Stomach (tissue), 9 donors: Measurements from ENCODE around the gene COMTD1. TPM values are rescaled to one million over a fixed set of nuclear protein-coding genes. Genes with fewer than 3 reads are reported as not detected.
A peak's percentile ranks its signal among the peaks of the same experiment; 100 is the strongest.

ENCODE experiments used
- DNase-seq, 2 donors: peaks; one replicate each; pipeline versions ENCODE4 v3.0.0 to v3.0.0-alpha.2; 2013 to 2019
- H3K27ac ChIP-seq, 5 donors: fragments of 200-600 bp in 4 of 5; sonication (generic) in 4 of 5; one replicate each; pipeline ENCODE4 v1.5.1; 2013 to 2019; ENCODE audit warnings: mild to moderate bottlenecking in 1 of 5, moderate library complexity in 1 of 5
- H3K27me3 ChIP-seq, 3 donors: fragments of 200-600 bp; sonication (generic); one replicate each; pipeline ENCODE4 v1.5.1; 2017 to 2019; ENCODE audit warnings: mixed run types in 1 of 3
- H3K36me3 ChIP-seq, 4 donors: fragments of 200-600 bp; sonication (generic); 1 replicate in 3 of 4; 2 replicates in 1 of 4; pipeline ENCODE4 v1.5.1; 2016 to 2019
- H3K4me1 ChIP-seq, 4 donors: fragments of 200-600 bp; sonication (generic); one replicate each; pipeline ENCODE4 v1.5.1; 2016 to 2019
- H3K4me3 ChIP-seq, 4 donors: fragments of 200-600 bp; sonication (generic) in 3 of 4; one replicate each; pipeline ENCODE4 v1.5.1; 2016 to 2019; ENCODE audit warnings: mild to moderate bottlenecking in 1 of 4
- H3K9me3 ChIP-seq, 4 donors: fragments of 200-600 bp; sonication (generic); one replicate each; pipeline ENCODE4 v1.5.1; 2016 to 2019
- EP300 ChIP-seq: sonication (generic); formaldehyde crosslinking; IDR thresholded peaks from one replicate; pipeline ENCODE4 v1.6.1; 2017; ENCODE audit warnings: antibody characterized with exemption
- POLR2A ChIP-seq, 4 donors: fragments of 450-650 bp; IDR thresholded peaks; one replicate each; pipeline ENCODE4 v1.6.1; 2016; ENCODE audit warnings: antibody characterized with exemption in 4 of 4, control low read depth in 2 of 4, mild to moderate bottlenecking in 1 of 4, moderate library complexity in 1 of 4
- POLR2AphosphoS5 ChIP-seq, 3 donors: sonication (generic); formaldehyde crosslinking; IDR thresholded peaks; one replicate each; pipeline ENCODE4 v1.6.1; 2016; ENCODE audit warnings: antibody characterized with exemption in 3 of 3
- WGBS, 5 donors: extraction: QIAGEN DNeasy Blood & Tissue Kit in 3 of 5; methylation state at CpG; one replicate each; pipeline versions ENCODE4 v1.1.5 to v1.1.7; 2013 to 2018; 5-methylcytosine and 5-hydroxymethylcytosine counted together
- intact Hi-C: fragments of 100-400 bp; cut with DNase I; formaldehyde crosslinking; loops from one replicate; pipeline ENCODE4 v1.15.1; 2023; ENCODE audit warnings: low total_unique reads
- polyA plus RNA-seq, 3 donors: library from polyadenylated mRNA; stranded (reverse); fragments of 200-250 nt; gene quantifications; one replicate each; pipeline ENCODE4 v1.2.3, GENCODE V29; 2013
- total RNA-seq, 5 donors: library from RNA; depleted of rRNA; stranded (reverse); fragments of >200 nt; gene quantifications; one replicate each; pipeline versions ENCODE4 v1.1.0 to v1.2.3, GENCODE V29; 2014 to 2016
- TF ChIP-seq, protein P1 (sequence below), 7 experiments: fragments of 450-650 bp in 4 of 7; fragments of 200-600 bp in 3 of 7; sonication (generic) in 3 of 7; IDR thresholded peaks; one replicate each; pipeline ENCODE4 v1.5.1; 2016 to 2019; ENCODE audit warnings: antibody characterized with exemption in 7 of 7, control low read depth in 2 of 7, mild to moderate bottlenecking in 1 of 7
- donor health status: healthy with polysubstance abuse.
- donor health status: Bipolar disorder and iron deficiency.
- donor health status: healthy.

The COMTD1 gene
- total and polyA plus RNA-seq, 8 donors: 15.4 to 446 (median 119) TPM

DNA sequence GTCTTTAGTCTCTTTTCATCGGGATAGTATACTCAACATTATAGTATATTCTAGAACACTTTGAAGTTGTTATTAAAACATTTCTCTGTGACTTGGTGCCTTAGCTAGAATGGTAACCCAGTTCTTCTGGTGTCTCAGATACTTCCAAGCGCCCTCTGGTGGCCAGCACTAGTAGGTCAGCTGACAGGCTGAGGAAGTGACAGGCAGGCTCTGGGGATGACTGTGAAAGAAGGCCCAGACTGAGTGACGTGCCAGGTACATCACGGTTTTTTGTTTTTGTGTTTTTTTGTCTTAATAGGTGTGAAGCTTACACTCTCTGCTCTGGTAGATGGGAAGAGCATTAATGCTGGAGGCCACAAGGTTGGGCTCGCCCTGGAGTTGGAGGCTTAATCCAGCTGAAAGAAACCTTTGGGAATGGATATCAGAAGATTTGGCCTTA is 5.1 kb downstream of the COMTD1 start:
- H3K4me1 ChIP-seq: peaks cover 43 to 73% (median 66%) of the 10 kb centered on the region in 4 donors
- peaks cover 24 to 78% (median 55%) of the 10 kb centered on the region in 4 donors for H3K36me3 ChIP-seq
- TF ChIP-seq, protein P1, sequence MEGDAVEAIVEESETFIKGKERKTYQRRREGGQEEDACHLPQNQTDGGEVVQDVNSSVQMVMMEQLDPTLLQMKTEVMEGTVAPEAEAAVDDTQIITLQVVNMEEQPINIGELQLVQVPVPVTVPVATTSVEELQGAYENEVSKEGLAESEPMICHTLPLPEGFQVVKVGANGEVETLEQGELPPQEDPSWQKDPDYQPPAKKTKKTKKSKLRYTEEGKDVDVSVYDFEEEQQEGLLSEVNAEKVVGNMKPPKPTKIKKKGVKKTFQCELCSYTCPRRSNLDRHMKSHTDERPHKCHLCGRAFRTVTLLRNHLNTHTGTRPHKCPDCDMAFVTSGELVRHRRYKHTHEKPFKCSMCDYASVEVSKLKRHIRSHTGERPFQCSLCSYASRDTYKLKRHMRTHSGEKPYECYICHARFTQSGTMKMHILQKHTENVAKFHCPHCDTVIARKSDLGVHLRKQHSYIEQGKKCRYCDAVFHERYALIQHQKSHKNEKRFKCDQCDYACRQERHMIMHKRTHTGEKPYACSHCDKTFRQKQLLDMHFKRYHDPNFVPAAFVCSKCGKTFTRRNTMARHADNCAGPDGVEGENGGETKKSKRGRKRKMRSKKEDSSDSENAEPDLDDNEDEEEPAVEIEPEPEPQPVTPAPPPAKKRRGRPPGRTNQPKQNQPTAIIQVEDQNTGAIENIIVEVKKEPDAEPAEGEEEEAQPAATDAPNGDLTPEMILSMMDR (IDR thresholded peaks at IDR 0.05): peak in 5 of 7 experiments; percentile 85 to 92 (median 90)
- no peak for TF ChIP-seq POLR2A (IDR thresholded peaks at IDR 0.05)
- TF ChIP-seq EP300: no peak
- peak; percentile 33 to 88 (median 48) for TF ChIP-seq POLR2AphosphoS5 (IDR thresholded peaks at IDR 0.05)
- intact Hi-C loops: loop anchor here (10.0 kb wide), 1 partner anchor 126 kb away; a partner anchor contains a TSS
- H3K27ac ChIP-seq: peak overlapping the region in 2 of 5 donors; percentile 43 to 46
- no peak overlapping the region for H3K4me3 ChIP-seq
- 23 to 25% (median 24%) methylated on average over 5 of the region's 5 CpGs for WGBS, 5 donors
- H3K9me3 ChIP-seq: no peaks in the 10 kb centered on the region
- H3K27me3 ChIP-seq: no peaks in the 10 kb centered on the region
- peak; percentile 95 for DNase-seq

DNA sequence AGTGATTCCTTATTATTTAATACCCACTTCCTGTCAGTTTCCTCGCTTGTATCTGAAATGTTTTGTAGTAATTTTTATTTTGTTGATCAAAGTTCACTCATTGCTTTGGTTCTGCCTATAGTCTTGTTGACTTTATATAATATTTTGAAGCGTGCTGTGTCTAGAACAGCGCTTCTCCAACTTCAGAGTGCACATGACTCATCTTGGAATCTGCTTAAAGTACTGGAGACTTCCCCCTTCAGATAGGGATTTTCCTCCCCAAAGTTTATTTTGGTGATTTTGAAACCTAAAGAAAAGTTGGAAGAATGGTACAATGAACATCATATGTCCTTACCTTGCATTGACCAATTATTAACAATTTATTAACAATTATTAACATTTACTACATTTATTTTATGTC is 5.8 kb downstream of the COMTD1 start:
- Histone ChIP-seq H3K4me3 (no peak overlapping the region), H3K36me3 (peaks cover 24 to 78% (median 55%) of the 10 kb centered on the region in 4 donors), H3K9me3 (no peaks in the 10 kb centered on the region), H3K27ac (peak overlapping the region in 2 of 5 donors; percentile 43 to 46), H3K4me1 (peaks cover 44 to 75% (median 67%) of the 10 kb centered on the region in 4 donors), H3K27me3 (no peaks in the 10 kb centered on the region)
- 70 to 82% (median 81%) methylated on average over 3 of the region's 3 CpGs for WGBS, 5 donors
- no peak for DNase-seq
- intact Hi-C loops: loop anchor here (10.0 kb wide), 1 partner anchor 125 kb away; a partner anchor contains a TSS
- no peak for TF ChIP-seq POLR2AphosphoS5 (IDR thresholded peaks at IDR 0.05)
- TF ChIP-seq, protein P1 (IDR thresholded peaks at IDR 0.05): no peak
- no peak for TF ChIP-seq EP300
- TF ChIP-seq POLR2A (IDR thresholded peaks at IDR 0.05): no peak

DNA sequence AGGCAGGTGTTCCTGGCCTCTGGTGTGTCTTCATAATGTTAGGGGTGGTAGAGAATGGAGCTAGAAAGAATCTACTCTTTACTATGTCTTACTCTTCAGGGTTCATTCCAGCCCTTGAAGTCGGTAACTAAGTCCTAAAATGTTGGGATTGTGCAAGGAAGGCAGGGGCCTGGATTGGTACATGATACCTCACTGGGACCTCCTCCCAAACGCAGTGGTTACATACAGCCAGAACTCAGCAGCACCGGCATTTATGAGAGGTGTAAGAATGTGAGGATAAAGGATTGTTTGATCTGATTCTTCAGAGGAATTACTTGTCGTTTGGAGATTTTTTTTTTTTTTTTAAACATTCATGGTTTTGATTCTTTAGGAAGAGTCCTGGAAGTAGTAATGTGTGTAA is 6.9 kb downstream of the COMTD1 start:
- Histone ChIP-seq H3K4me3 (no peak overlapping the region), H3K9me3 (no peaks in the 10 kb centered on the region), H3K4me1 (peaks cover 48 to 77% (median 68%) of the 10 kb centered on the region in 4 donors), H3K27me3 (no peaks in the 10 kb centered on the region), H3K27ac (peak overlapping the region in 2 of 5 donors; percentile 43 to 92), H3K36me3 (peaks cover 24 to 85% (median 62%) of the 10 kb centered on the region in 4 donors)
- 50 to 55% (median 54%) methylated on average over 4 of the region's 4 CpGs for WGBS, 5 donors
- DNase-seq: peak in 1 of 2 donors; percentile 19
- TF ChIP-seq, protein P1 (IDR thresholded peaks at IDR 0.05): no peak
- intact Hi-C loops: no loop called here

DNA sequence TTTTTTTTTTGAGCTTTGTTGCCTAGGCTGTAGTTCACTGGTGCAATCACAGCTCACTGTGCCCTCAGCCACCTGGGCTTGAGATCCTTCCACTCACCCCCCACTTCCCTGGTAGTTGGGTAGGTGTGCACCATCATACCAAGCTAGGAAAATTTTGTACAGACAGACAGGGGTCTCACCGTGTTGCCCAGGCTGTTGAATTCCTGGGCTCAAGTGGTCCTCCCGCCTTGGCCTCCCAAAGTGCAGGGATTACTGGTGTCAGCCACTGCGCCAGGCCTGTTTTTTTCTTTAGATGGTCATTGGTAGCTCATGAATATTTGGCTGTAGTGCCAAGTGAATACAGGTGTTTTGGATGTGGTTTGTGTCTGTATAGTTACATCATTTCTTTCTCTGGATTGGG is 7.5 kb downstream of the COMTD1 start:
- Histone ChIP-seq H3K4me3 (no peak overlapping the region), H3K36me3 (peaks cover 29 to 87% (median 66%) of the 10 kb centered on the region in 4 donors), H3K27me3 (no peaks in the 10 kb centered on the region), H3K9me3 (no peaks in the 10 kb centered on the region), H3K27ac (peak overlapping the region in 3 of 5 donors; percentile 43 to 92 (median 49)), H3K4me1 (peaks cover 54 to 77% (median 68%) of the 10 kb centered on the region in 4 donors)
- TF ChIP-seq, protein P1 (IDR thresholded peaks at IDR 0.05): no peak
- TF ChIP-seq POLR2AphosphoS5 (IDR thresholded peaks at IDR 0.05) (no peak), POLR2A (IDR thresholded peaks at IDR 0.05) (no peak), EP300 (no peak)
- 88 to 100% (median 91%) methylated on average over 2 to 3 of the region's 3 CpGs for WGBS, 5 donors
- intact Hi-C loops: no loop called here
- peak in 1 of 2 donors; percentile 23 for DNase-seq
